Osteoblast (primary cell): ENCODE results near the gene LDB3. TPM values are rescaled to one million over a fixed set of nuclear protein-coding genes. Genes with fewer than 3 reads are reported as not detected.

Experiments used
- DNase-seq: peaks from one replicate; pipeline ENCODE4 v3.0.0; 2011; ENCODE audit warnings: low spot score, mixed read lengths; ENCODE audit not compliant: insufficient read length; ENCODE audit errors: missing footprints
- H2AFZ ChIP-seq: 2 replicates; pipeline ENCODE4 v1.6.0; 2011; ENCODE audit warnings: mild to moderate bottlenecking, low read length
- H3K27ac ChIP-seq: 2 replicates; pipeline ENCODE4 v1.5.1; 2011; ENCODE audit warnings: mild to moderate bottlenecking, low read depth, low read length, moderate library complexity
- H3K27me3 ChIP-seq: 2 replicates; pipeline ENCODE4 v1.6.0; 2012; ENCODE audit warnings: mild to moderate bottlenecking, control low read depth, inconsistent platforms, low read length, moderate library complexity; ENCODE audit not compliant: insufficient read depth
- H3K36me3 ChIP-seq: 2 replicates; pipeline ENCODE4 v1.5.1; 2011; ENCODE audit warnings: mild to moderate bottlenecking, low read length, control low read depth, moderate library complexity; ENCODE audit not compliant: insufficient read depth
- H3K4me1 ChIP-seq: 2 replicates; pipeline ENCODE4 v1.5.1; 2011; ENCODE audit warnings: mild to moderate bottlenecking, low read length, control low read depth, moderate library complexity; ENCODE audit not compliant: insufficient read depth
- H3K4me2 ChIP-seq: 2 replicates; pipeline ENCODE4 v1.6.0; 2011; ENCODE audit warnings: mild to moderate bottlenecking, low read length; ENCODE audit not compliant: insufficient read depth
- H3K4me3 ChIP-seq: fragments of 200-600 bp; sonication (generic); 3 replicates; pipeline ENCODE4 v1.5.1; 2012; ENCODE audit warnings: mild to moderate bottlenecking, low read length, inconsistent platforms; ENCODE audit not compliant: insufficient read depth
- H3K79me2 ChIP-seq: 2 replicates; pipeline ENCODE4 v1.6.0; 2012; ENCODE audit warnings: mild to moderate bottlenecking, low read length, control low read depth, inconsistent platforms; ENCODE audit not compliant: insufficient read depth
- H3K9me3 ChIP-seq: 2 replicates; pipeline ENCODE4 v1.5.1; 2011; ENCODE audit warnings: low read depth, low read length, control low read depth
- H4K20me1 ChIP-seq: 2 replicates; pipeline ENCODE4 v1.6.0; 2012; ENCODE audit warnings: mild to moderate bottlenecking, low read length, control low read depth; ENCODE audit not compliant: insufficient read depth
- total RNA-seq: library from RNA; depleted of rRNA; stranded (reverse); fragments of >200 nt; gene quantifications from 2 replicates; pipeline ENCODE4 v1.2.3, GENCODE V29; 2012
- TF ChIP-seq, protein P1 (sequence below): IDR thresholded peaks from 2 replicates; pipeline ENCODE4 v1.5.1; 2011; ENCODE audit warnings: mild to moderate bottlenecking, low read depth, low read length, moderate library complexity; ENCODE audit errors: extremely low read depth

Gene LDB3
- total RNA-seq, 1 donor = under 0.01 TPM

DNA sequence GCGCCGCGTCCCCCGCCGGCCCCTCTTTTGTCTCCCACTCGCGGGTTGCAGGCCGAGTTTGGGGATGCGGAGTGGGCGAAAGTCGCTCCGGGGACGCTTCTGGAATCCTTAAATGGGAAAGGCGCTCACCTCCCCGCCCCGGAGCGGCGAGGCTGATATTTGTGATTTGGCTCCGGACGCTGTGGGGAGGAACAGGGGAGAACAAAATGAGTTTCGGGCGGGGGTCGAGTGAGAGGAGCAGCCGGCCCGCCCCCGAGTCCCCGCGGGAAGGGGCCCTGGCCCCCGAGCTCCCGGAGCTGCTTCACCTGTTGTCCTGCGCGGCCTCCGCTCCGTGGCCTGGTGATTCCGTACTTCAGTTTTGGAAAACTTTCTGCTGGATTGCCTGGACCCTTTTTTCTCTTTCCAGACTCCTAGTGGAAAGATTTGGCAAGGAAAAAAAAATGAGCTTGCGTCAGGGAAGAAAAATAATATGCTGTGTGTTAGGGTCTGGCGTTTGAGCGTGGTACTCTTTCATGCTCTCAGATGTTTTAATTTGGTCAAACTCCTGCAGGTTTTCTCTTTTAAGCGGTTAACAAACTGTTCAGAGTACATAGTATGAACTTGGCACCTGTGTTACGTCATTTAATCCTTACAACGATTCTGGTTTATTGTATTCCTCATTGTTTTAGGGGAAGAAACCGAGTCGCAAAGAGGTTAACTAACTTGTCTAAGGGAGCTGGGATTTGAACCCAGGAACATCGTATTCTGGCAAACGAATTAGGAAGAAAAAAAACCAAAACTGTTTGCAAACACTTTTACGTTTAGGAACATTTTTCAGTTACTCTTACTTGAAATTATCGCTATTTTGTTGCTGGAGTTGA lies 89.0 kb downstream of the LDB3 start:
- H3K9me3 ChIP-seq = no peaks in the 10 kb centered on the region
- H3K27me3 ChIP-seq = no peaks in the 10 kb centered on the region
- peak; percentile 78 for DNase-seq
- H2AFZ ChIP-seq = peak overlapping the region; percentile 67
- peaks cover 15% of the 10 kb centered on the region for H3K4me1 ChIP-seq
- peak overlapping the region; percentile 85 for H3K4me3 ChIP-seq
- H3K27ac ChIP-seq = peak overlapping the region; percentile 77
- TF ChIP-seq, protein P1, sequence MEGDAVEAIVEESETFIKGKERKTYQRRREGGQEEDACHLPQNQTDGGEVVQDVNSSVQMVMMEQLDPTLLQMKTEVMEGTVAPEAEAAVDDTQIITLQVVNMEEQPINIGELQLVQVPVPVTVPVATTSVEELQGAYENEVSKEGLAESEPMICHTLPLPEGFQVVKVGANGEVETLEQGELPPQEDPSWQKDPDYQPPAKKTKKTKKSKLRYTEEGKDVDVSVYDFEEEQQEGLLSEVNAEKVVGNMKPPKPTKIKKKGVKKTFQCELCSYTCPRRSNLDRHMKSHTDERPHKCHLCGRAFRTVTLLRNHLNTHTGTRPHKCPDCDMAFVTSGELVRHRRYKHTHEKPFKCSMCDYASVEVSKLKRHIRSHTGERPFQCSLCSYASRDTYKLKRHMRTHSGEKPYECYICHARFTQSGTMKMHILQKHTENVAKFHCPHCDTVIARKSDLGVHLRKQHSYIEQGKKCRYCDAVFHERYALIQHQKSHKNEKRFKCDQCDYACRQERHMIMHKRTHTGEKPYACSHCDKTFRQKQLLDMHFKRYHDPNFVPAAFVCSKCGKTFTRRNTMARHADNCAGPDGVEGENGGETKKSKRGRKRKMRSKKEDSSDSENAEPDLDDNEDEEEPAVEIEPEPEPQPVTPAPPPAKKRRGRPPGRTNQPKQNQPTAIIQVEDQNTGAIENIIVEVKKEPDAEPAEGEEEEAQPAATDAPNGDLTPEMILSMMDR = peak; percentile 39
- H4K20me1 ChIP-seq = peaks cover 38% of the 10 kb centered on the region
- H3K79me2 ChIP-seq = peaks cover 79% of the 10 kb centered on the region
- no peaks in the 10 kb centered on the region for H3K36me3 ChIP-seq
- peak overlapping the region; percentile 90 for H3K4me2 ChIP-seq

- Histone ChIP-seq H3K79me2 (peaks cover 83% of the 10 kb centered on the region), H3K4me2 (peak overlapping the region; percentile 90), H4K20me1 (peaks cover 40% of the 10 kb centered on the region), H3K27me3 (no peaks in the 10 kb centered on the region), H2AFZ (no peak overlapping the region), H3K4me3 (peak overlapping the region; percentile 85), H3K36me3 (no peaks in the 10 kb centered on the region), H3K9me3 (no peaks in the 10 kb centered on the region), H3K27ac (peak overlapping the region; percentile 77), H3K4me1 (peaks cover 15% of the 10 kb centered on the region)
- no peak for DNase-seq
- TF ChIP-seq, protein P1 = no peak
Observed at GRCh38 chr10:86758189-86759072, 90.1 kb downstream of the LDB3 start.

DNA sequence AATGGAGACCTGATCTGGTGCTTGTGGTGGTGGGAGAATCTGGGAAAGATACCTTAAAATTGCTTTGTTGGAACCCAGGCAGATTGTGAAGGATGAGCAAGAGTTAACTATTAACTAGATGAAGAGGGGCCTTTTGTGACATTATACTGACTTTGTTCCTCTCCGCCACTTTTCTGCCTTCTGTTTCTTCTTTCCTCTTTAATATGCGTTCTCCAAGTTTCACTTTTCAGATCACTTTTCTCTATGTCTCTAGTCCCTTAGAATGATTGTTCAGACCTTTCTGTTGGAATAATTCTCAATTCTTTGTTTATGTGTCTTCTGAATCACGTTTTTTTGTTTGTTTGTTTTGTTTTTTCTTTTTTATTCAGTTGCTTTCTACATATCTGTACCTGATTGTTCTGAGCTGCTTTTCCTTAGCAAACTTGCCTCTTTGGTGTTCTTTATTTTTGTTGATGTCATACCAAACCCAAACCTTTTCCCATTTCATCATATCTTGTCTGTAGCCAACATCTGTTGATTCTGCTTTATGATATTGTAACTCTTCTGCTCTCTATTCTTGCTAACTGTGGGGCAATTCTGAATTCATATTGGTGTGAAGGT lies 90.9 kb downstream of the LDB3 start:
- peaks cover 41% of the 10 kb centered on the region for H4K20me1 ChIP-seq
- DNase-seq = peak; percentile 41
- H3K9me3 ChIP-seq = no peaks in the 10 kb centered on the region
- no peaks in the 10 kb centered on the region for H3K27me3 ChIP-seq
- TF ChIP-seq, protein P1 = no peak
- H3K27ac ChIP-seq = peak overlapping the region; percentile 10
- H3K79me2 ChIP-seq = peaks cover 83% of the 10 kb centered on the region
- H3K4me2 ChIP-seq = peak overlapping the region; percentile 90
- H3K4me1 ChIP-seq = peaks cover 15% of the 10 kb centered on the region
- H3K4me3 ChIP-seq = peak overlapping the region; percentile 85
- H2AFZ ChIP-seq = no peak overlapping the region
- H3K36me3 ChIP-seq = no peaks in the 10 kb centered on the region
